K562 treated with DMSO at 1 percent for 12 hours (cell line): Measurements from ENCODE around the gene FBXL16. TPM values are rescaled to one million over a fixed set of nuclear protein-coding genes. Genes with fewer than 3 reads are reported as not detected.

Experiments used
- total RNA-seq: library from RNA; unstranded; fragments of 300-600 nt; gene quantifications from 2 replicates; pipeline ENCODE4 v1.2.3, GENCODE V29; 2022; ENCODE audit not compliant: insufficient read depth

FBXL16 gene, protein sequence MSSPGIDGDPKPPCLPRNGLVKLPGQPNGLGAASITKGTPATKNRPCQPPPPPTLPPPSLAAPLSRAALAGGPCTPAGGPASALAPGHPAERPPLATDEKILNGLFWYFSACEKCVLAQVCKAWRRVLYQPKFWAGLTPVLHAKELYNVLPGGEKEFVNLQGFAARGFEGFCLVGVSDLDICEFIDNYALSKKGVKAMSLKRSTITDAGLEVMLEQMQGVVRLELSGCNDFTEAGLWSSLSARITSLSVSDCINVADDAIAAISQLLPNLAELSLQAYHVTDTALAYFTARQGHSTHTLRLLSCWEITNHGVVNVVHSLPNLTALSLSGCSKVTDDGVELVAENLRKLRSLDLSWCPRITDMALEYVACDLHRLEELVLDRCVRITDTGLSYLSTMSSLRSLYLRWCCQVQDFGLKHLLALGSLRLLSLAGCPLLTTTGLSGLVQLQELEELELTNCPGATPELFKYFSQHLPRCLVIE
- total RNA-seq: 2.5 and 3.3 TPM in 2 replicates

DNA sequence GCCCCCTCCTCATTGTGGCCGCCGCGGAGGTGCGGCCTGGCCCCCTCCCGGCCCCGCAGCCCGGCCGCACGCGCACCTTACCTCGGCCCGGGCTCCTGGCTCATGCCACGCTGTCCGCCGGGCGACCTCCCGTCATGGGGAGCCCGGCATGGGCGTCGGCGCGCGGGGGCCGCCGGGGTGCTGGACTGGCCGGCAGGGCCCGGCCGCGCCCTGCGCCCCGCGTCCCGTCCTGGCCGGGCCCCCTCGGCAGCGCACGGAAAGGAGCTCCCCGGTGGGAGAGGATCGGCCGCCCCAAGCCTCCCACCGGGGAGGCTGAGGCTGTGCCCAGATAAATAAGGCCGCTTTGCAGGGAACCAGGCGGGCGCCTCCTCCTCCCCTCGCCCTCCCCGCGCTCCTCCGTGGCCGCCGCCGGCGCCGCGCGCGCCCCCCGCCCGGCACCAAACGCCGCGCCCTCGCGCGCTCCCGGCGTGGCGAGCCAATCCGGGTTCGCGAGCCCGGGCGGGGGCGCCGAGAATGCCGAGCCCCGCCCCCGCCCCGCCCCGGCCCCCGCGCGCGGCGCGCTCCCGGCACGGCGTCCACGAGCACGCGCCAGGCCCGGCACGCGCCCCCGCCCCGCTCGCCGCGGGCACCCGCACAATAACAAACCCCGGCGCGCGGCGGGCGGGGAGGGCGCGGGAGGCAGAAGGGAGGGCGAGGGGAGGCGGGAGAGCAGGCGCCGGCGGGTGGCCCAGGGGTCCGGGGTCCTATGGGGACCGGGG, at the start of gene FBXL16:
FBXL16 (minus strand) TSS at position 371 of the 758 bp plus-strand sequence. CDS start 8,396 bp downstream, outside the sequence.

DNA sequence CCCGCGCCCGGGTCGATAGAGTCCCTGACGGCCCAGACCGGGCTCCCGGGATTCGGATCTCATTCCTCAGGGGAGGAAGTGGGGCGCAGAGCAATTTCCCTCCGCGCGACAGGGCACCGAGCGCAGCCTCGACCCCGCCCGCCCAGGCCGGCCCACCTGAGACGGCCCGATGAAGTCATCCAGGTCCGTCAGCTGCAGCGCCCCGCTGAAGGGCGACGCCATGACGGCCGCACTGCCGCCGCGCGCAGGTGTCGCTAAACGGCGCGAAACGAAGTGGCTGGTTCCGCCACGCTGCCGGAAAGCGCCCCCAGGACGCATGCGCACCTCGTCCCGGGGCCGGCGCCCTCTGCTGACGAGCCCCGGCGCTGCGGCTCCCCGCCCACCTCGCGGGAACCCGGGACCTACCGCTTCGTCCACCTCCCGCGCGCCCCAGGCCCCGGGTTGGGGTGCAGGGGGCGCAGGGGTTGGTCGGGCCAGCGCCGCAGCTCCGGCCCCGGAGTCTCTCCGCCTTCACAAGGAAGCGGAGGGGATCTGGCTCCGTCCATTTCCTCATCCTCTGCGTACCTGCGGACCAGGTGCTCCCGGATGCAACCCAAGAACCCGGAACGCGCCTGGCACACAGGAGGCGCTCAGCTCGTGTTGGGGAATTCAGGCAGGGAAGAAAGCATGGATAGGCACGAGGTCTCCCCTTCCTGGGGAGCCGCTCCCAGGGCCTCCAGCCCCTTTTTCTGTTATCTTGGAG, 35.3 kb upstream of the FBXL16 start, which contains the start of gene CIAO3:
CIAO3 (minus strand) TSS at position 234 of the 742 bp plus-strand sequence; CDS start at position 222, 12 bp downstream.

DNA sequence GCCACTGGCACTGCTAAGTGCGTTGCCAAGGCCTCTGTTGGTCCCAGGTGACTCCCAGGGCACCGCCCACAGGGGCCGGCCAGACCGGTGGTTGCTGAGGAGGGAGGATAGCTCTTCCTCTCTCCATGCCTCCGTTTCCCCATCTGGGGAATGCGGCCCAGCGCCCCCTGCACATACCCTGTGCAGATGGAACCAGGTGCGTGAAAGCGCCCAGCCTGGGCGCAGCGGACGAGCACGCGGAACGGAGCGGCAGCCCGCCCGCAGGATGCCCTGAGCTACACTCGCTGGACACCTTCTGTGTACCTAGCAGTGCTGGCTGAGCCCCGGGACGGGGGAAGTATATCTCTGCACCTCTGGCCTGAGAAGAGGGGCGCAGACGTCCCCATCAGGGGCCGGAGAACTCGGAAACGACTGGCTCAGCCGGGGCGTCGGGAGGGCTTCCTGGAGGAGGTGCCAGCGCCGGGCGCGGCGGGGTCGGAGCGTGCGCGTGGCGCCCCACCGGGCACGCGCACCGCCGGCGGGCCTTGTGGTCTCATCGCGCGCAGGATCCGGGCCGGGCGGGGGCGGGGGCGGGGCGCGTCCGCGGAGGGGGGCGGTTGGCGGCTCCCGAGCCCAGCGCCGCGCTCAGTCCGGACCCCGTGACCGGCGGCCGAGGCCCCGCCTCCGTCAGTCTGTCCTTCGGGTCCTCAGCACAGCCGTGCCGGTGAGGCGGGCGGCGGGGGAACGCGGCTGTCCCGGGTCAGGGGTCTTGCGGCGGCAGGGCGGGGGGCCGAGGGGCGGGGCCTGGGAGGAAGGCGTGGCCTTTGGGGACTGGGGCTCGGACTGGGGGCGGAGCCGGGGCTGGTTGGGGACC, 21.1 kb upstream of the FBXL16 start, which contains the start of the genes CCDC78 and HAGHL:
CCDC78 (minus strand) TSS at position 6 of the 853 bp plus-strand sequence. CDS start 76 bp downstream, outside the sequence.
HAGHL (plus strand) TSS at position 669 of the 853 bp plus-strand sequence. CDS start 404 bp downstream, outside the sequence.

DNA sequence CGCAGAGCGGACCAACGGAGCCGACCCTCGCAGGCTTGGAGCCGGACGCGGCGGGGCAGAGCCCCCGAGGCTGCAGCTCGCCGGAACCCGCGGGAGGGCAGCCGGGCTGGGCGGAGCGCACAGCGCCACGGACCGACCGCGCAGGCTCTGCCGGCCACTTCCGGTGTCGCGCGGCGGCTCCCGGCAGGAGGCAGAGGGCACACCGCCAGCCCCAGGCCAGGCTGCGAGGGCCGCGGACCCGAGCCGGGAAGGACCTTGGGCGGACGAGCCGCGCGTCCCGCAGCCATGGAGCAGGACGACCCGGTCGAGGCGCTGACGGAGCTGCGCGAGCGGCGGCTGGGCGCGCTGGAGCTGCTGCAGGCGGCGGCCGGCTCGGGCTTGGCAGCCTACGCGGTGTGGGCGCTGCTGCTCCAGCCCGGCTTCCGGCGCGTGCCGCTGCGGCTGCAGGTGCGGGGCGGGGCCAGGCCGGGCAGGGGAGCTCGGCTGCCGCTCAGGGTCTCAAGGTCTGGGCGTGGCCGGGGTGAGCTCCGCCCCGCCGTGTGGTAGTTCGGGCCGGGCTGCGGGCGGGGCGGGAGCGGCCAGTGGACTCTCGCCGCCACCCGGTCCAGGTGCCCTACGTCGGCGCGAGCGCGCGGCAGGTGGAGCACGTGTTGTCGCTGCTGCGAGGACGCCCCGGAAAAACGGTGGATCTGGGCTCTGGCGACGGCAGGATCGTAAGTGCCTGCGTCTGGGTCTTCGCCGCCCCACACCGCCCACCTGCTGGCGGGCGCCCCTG, 15.6 kb upstream of the FBXL16 start, which contains the start of gene ANTKMT:
ANTKMT (plus strand) TSS at position 157 of the 775 bp plus-strand sequence; CDS start at position 286, 129 bp downstream.

DNA sequence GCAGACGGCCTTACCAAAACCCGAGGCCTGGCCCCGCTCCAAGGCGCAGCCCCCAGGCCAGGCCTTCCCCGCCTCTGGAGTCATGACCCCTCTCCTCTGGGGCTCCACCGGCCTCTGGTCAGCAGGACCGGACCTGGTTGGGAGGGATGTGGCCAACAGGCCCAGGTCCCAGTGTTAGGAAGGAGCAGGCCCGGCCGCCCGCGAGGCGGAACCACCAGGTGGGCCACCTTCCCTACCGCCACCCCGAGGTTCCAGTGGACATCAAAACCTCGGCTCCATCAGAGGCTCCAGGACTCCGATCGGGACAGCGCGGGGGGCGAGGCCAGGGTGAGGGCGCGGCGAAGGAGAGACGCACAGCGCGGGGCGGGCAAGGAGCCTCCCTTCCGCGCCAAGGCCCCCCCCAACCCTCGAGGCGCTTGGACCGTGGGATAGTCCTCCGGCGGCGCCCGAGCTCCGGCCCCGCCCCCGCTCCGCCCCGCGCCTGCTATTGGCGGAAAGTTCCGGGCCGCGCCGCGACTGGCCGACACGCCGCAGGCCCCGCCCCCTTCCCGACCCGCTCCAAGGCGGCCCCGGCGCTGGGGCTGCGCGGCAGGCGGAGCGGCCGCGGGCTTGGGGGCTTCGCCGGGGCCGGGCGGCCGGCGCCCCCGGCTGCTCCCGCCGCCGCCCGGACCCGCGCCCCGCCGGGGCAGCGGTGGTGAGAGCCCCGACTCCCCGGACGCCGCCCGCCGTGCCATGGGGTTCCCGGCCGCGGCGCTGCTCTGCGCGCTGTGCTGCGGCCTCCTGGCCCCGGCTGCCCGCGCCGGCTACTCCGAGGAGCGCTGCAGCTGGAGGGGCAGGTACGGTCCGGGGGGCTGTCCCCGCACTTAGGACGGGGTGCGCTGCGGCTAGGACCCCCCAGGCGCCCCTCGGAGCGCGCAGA, 9.2 kb upstream of the FBXL16 start, which contains the start of gene METRN:
METRN (plus strand) TSS at position 561 of the 919 bp plus-strand sequence; CDS start at position 733, 172 bp downstream.

DNA sequence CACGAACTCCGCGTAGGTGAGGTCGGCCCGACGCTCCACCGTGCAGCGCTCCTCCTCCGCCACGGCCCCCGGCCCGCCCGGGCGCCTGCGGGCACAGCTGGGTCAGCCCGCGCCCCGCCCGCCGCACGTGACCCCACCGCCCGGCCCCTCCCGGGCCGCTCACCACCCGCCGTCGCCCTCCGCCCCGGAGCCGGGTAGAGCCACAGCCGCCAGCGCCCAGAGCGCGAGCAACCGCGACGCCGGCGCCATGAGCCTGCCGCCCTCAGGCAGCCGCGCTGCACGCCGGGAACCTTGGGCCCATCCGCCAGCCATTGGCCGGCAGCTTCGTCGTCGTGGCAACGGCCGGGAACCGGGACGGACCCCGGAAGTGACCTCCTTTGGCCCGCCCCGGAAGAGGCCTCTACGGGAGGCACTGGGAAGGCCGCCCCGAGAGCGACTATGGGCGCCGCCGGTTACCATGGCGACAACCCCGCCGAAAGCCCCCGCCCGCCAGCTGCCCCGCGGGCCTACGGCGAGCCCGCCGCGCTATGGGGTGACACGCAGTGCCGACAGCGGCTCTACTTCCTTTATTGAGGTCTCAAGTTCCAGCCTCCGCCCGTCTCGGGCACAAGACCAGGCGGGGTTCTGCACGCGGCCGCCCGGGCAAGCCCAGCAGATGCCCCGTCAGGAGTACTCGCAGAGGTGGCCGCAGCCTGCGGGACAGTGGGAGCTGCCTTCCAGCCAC, 21.4 kb downstream of the FBXL16 start, which contains the start of gene JMJD8:
JMJD8 (minus strand) TSS at position 264 of the 724 bp plus-strand sequence; CDS start at position 249, 15 bp downstream.

DNA sequence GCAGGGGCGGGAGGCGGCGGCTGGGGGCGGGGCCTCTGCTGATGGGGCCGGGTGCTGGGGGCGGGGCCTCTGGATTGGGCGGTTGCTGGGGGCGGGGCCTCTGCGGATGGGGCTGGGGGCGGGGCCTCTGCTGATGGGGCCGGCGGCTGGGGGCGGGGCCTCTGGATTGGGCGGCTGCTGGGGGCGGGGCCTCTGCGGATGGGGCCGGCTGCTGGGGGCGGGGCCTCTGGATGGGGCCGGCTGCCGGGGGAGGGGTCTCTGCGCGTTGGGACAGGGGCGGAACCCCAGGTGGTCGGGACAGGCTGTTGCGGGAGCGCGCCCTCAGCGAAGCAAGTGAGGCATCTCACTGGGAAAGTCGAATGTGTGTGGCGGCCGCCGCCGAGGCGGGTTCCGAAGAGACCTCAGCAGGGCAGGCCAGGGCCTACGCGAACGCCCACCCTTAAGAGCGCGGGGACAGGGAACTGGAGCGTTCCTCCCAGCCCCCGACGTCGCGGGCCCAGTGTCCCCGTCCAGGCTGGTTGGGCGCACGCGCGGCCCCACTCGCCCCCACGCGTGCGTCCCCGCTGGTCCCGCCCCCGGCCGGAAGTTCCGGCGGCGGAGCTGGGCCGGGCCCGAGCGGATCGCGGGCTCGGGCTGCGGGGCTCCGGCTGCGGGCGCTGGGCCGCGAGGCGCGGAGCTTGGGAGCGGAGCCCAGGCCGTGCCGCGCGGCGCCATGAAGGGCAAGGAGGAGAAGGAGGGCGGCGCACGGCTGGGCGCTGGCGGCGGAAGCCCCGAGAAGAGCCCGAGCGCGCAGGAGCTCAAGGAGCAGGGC, 25.6 kb downstream of the FBXL16 start, which contains the start of gene STUB1:
STUB1 (plus strand) TSS at position 597 of the 811 bp plus-strand sequence; CDS start at position 713, 116 bp downstream.

DNA sequence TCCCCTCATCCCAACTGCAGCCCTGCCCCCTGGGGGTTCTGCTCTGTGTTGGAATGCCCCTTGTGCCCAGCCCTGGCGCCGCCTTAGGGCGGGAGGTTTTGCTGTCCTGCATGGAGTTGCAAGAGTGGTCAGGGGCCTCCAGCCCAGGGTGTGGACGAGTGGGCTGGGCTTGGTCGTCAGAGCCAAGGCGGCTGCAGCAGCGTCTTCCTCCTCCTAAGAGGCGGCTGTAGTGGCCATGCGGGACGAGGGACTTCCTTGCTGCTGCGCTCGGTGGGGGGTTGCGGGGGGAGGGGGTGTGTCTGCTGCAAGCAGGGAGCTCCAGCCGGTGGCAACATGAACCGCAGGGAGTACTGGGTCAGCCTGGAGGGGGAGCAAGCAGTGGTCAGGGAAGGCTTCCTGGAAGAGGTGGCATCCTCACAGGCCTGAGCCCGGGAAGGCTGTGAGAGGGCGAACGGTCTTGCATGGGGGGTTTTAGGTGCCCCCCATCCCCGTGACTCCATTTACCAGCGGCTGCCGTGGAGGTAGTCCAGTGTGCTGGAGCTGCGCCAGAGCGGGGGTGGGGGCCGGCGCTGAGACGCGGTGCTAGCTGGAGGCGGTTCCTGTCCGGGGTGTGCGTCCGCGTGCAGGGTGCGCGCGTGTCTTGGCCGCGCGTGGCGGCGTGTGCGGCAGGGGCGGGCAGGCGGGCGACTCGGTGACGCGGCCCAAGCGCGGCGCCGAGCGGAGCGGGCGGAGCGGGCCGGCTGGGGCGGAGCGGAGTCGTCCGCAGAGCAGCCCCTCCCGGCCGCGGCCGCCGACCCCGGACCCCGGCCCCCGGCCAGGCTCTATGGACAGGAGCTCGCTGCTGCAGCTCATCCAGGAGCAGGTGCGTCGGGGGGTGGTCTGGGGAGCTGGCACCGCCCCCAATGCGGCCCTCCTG, 30.4 kb downstream of the FBXL16 start, which contains the start of gene RHBDL1:
RHBDL1 (plus strand) TSS at position 704 of the 916 bp plus-strand sequence; CDS start at position 824, 120 bp downstream.

DNA sequence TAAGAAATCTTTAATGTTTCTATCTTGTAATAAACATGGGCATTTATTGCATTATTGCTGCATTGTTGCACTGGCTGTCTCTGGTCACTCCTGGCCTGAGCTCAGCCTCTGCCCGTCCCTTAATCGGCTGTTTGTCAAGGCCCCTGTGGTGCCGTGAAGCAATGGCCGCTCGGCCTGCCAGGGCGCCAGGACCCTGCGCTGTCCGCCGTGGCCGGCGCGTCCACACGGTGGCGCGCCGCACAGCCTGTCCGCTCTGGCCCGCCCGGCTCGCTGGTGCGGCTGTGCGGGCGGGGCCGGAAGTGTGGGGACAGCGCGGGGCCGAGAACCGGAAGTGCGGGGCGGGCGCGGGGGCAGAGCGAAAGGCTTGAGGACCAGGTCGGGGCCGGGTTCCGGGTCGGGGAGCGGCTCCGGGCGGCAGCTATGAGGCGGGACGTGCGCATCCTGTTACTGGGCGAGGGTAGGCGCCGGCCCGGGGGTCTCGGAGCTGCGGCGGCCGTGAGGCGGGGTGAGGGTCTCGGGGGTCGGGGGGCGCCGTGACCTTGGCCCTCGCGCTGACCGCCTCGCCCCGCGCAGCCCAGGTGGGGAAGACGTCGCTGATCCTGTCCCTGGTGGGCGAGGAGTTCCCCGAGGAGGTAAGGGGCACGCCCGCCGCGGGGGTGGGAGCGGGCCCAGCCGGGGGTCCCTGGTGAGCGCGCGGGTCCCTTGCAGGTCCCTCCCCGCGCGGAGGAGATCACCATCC, 37.7 kb downstream of the FBXL16 start, which contains the start of gene RHOT2:
RHOT2 (plus strand) TSS at position 353 of the 739 bp plus-strand sequence; CDS start at position 421, 68 bp downstream.

DNA sequence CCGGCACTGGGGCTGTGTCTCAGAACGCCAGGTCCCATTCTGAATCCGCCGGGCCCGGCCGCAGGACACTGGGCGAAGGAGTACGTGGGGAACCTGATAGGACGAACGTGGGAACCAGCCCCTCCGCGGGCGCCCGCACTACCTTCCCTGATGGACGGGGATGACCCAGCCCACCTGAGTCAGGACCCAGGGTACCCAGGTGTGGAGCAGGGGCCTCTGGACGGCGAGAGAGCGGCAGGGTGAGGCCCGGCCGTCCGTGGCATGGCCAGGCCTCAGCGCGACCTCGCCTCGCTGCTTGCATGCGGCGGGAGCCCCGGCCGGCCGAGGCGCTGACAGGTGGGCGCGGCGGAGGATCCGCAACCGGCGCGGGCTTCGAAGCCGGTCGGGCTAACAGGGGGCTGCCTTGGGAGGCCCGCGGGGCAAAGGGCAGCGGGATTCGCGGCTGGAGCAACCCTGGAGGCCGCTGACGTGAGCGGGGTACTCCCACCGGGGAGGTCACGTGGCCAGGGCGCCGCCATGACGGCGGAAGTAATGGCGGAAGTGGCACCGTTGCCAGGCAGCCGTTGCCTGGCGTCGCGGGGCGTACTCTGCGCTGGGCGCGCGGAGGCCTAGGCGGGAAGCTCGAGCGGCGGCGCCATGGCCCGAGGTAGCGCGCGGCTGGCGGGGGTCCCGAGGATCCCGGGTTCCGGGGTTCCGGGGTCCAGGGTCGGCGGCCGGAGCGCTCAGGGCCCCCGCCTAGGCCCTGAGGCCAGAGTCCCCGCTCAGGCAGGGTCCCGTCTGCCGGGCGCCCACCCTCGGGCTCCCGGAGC, 56.6 kb downstream of the FBXL16 start, which contains the start of gene WDR90:
WDR90 (plus strand) TSS at position 585 of the 809 bp plus-strand sequence; CDS start at position 637, 52 bp downstream.

